ENCODE results near the gene SLC22A8.

GRCh38 chr11:62988276-62988675 lies 27.4 kb downstream of the SLC22A8 start:
- TF ChIP-seq CTCF (IDR thresholded peaks at IDR 0.05) (no peak), POLR2A (IDR thresholded peaks at IDR 0.05) (no peak)
